HEK293T (cell line): ENCODE data around the gene SCARB1.

Experiments
- BHLHE40 ChIP-seq: fragments of 450-650 bp; IDR thresholded peaks from 2 replicates; pipeline ENCODE4 v1.6.1; 2016; ENCODE audit warnings: mild to moderate bottlenecking, moderate library complexity, borderline replicate concordance
- ELF4 ChIP-seq: fragments of 450-650 bp; IDR thresholded peaks from 2 replicates; pipeline ENCODE4 v1.6.1; 2017; ENCODE audit warnings: antibody characterized with exemption
- FOXK2 ChIP-seq: fragments of 450-650 bp; IDR thresholded peaks from 2 replicates; pipeline ENCODE4 v1.6.1; 2016; ENCODE audit warnings: mild to moderate bottlenecking
- FOXM1 ChIP-seq: fragments of 450-650 bp; IDR thresholded peaks from 2 replicates; pipeline ENCODE4 v1.6.1; 2017; ENCODE audit warnings: mild to moderate bottlenecking, borderline replicate concordance

DNA sequence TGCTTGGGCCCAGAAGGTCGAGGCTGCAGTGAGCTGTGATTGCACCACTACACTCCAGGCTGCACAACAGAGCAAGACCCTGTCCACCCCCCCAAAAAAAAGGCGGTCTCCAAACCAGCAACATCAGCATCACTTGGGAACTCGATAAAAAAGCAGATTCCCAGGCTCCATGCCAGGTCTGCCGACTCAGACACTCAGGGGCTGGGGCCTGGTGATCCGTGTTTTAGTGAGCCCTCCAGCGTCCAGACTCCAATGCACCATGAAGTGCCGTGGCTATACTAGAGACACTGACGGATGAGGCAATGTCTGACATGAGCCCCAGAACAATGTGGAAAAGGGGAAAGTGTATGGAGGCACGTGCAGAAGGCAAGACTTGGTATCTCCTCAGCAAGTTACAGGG lies 28.8 kb downstream of the SCARB1 start:
- TF ChIP-seq BHLHE40 (no peak), FOXM1 (no peak), ELF4 (no peak), FOXK2 (no peak)
